DLD1 (cell line): ENCODE measurements around the gene OR1G1.
"Not testable (repeated sequence)": the region's sequence is repeated elsewhere in the genome, so short reads cannot be mapped to it uniquely, and the experiment has no call there.

Experiments used
- in situ Hi-C: cut with HindIII; loops from 2 replicates; pipeline ENCODE4 v1.10.0; 2017; ENCODE audit warnings: low sequenced_read_pairs

The OR1G1 gene

GRCh38 chr17:3127451-3127850, at the start of gene OR1G1:
Gene OR1G1, minus strand, starts transcription at chr17:3127551. Its CDS starts 0 bp downstream, at chr17:3127551.
- in situ Hi-C loops, result no loop called here

GRCh38 chr17:3167574-3167973, 40.2 kb upstream of the OR1G1 start:
- in situ Hi-C loops, result no loop called here

DNA sequence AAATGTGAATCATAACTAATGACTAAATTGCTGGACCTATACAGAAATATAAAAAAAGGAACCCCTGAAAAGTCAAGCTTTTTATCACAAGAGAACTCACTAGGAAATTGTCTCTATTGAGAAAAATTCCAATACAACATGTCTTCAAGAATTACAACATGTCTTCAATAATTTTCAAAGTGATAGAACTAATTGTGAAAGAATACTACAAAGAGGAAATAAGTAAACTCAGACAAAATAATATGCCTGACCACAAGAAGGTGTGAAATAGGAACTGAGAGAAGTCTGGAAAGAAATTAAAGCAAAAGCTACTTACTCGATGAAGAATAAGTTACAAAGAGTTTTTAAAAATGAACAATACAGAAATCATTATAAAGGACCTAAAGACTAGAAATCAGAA, 29.9 kb upstream of the OR1G1 start:
- in situ Hi-C loops, result no loop called here

DNA sequence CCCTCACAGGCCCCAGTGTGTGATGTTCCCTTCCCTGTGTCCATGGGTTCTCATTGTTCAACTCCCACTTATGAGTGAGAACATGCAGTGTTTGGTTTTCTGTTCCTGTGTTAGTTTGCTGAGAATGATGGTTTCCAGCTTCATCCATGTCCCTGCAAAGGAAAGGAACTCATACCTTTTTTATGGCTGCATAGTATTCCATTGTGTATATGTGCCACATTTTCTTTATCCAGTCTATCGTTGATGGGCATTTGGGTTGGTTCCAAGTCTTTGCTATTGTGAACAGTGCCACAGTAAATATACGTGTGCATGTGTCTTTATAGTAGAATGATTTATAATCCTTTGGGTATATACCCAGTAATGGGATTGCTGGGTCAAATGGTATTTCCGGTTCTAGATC, 10.1 kb upstream of the OR1G1 start:
- in situ Hi-C loops, result not testable (repeated sequence)

DNA sequence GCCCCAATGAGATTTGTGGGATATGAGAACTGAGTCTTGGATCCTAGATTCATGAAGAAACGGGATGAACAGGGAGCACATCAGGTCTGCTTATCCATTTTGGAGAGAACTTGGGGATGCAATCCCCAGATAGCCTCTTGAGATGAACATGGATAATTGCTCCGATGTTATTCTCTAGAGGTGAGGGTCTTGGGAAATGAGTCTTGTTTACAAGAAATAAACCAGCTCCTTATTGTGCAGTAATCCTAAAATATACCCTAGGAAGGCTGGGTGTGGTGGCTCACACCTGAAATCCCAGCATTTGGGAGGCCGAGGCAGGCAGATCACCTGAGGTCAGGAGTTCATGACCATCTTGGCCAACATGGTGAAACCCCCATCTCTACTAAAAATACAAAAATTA, 23.0 kb downstream of the OR1G1 start, which contains the start of gene OR1D2:
Gene OR1D2, minus strand, starts transcription at position 101 of the 400 bp plus-strand sequence. CDS start 11,426 bp downstream, outside the sequence.
- in situ Hi-C loops, result no loop called here
